Measurements from ENCODE around the gene EFNA4. TPM values are rescaled to one million over a fixed set of nuclear protein-coding genes. Genes with fewer than 3 reads are reported as not detected.
A peak's percentile ranks its signal among the peaks of the same experiment; 100 is the strongest.

EFNA4 gene
- total and polyA plus RNA-seq, 4 donors = 1.8 to 4.7 (median 3.3) TPM

DNA sequence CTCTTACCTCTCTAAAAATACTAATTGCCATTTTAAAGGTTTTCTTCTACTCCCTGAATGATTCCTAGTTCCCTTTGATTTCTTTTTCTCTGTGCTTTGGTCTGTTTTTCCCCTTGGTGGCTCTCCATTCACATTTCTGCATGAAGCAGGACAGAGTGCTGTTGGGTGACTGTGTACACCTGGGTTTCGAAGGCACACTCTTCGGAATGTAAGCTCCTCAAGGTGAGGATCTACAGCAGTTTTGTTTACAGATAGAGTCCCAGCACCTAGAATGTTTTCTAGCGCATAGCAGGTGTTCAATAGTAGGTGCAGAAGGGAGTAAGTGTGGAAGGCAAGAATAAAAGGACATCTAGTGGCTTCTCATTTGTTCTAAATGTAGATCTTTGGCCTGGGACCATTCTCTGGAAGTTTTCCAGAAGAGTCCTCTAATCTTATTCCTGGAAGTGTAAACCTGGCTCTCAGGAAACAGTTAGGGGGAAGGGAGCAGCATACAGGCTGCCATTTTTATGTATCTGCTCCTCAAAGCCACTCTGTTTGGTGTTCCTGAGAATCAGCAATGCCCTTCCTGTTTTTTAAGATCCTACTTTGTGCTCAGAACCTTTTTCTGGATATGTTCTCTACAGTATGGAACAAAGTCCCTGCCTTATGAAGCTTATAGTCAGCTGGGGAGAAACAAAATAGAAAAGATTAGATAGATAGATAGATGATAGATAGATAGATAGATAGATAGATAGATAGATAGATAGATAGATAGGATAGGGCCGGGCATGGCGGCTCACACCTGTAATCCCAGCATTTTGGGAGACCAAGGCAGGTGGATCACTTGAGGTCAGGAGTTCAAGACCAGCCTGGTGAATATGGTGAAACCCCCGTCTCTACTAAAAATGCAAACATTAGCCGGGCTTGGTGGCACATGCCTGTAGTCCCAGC lies 41.3 kb downstream of the EFNA4 start:
- Histone ChIP-seq H3K4me3 (ENCODE audit: low read depth in 1 of 3, low read length in 3 of 3) (no peak overlapping the region), H3K27me3 (ENCODE audit: control insufficient read depth in 4 of 4, insufficient read depth in 4 of 4, low read length in 3 of 4) (no peaks in the 10 kb centered on the region), H3K9me3 (ENCODE audit: control insufficient read depth in 4 of 4, low read length in 3 of 4) (no peaks in the 10 kb centered on the region), H3K36me3 (ENCODE audit: control insufficient read depth in 4 of 4, insufficient read depth in 3 of 4, low read depth in 1 of 4, low read length in 3 of 4) (no peaks in the 10 kb centered on the region), H3K27ac (ENCODE audit: low read depth in 1 of 2, low read length in 2 of 2) (peak overlapping the region; percentile 95 to 100), H3K9ac (ENCODE audit: low read depth in 1 of 2, low read length in 2 of 2) (peak overlapping the region in 1 of 2 donors; percentile 26), H3K4me1 (ENCODE audit: control insufficient read depth in 4 of 4, insufficient read depth in 4 of 4, low read length in 3 of 4) (peaks cover 3 to 46% (median 15%) of the 10 kb centered on the region in 4 donors)
- DNase-seq (ENCODE audit: low spot score) = no peak
- TF ChIP-seq HNF4A (conservative IDR thresholded peaks at IDR 0.05) (peak in 1 of 2 donors; percentile 11), NR2F2 (IDR thresholded peaks at IDR 0.05) (peak; percentile 7), MAX (IDR thresholded peaks at IDR 0.05) (no peak)
- 57% methylated on average over 7 of the region's 7 CpGs for WGBS

DNA sequence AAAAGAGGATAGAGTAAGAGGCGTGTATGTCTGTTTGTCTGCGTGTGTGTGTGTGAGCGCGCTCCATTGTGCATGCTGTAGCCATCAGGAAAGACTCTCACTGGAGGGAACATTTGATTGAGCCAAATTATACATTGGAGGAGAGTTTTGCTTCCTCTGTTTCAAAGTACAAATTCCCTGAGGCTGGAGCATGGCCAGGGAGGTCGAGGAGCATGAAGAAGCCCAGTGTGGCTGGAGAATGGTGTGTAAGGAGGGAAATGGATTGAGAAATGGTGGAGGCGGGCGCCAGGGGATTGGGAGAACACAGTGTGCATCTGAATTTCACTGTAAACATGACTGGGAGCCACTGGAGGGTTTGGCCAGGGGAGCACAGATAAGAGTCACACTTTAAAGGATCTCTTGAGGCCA lies 42.1 kb downstream of the EFNA4 start:
- no peaks in the 10 kb centered on the region for H3K9me3 ChIP-seq (ENCODE audit: control insufficient read depth in 4 of 4, low read length in 3 of 4)
- no peaks in the 10 kb centered on the region for H3K36me3 ChIP-seq (ENCODE audit: control insufficient read depth in 4 of 4, insufficient read depth in 3 of 4, low read depth in 1 of 4, low read length in 3 of 4)
- no peak overlapping the region for H3K4me3 ChIP-seq (ENCODE audit: low read depth in 1 of 3, low read length in 3 of 3)
- no peaks in the 10 kb centered on the region for H3K27me3 ChIP-seq (ENCODE audit: control insufficient read depth in 4 of 4, insufficient read depth in 4 of 4, low read length in 3 of 4)
- peak; percentile 94 to 96 for TF ChIP-seq HNF4A (conservative IDR thresholded peaks at IDR 0.05)
- TF ChIP-seq HNF4G (IDR thresholded peaks at IDR 0.05) = peak; percentile 83
- peak in 1 of 2 donors; percentile 47 for TF ChIP-seq GABPA (IDR thresholded peaks at IDR 0.05 in 1 of 2, conservative IDR thresholded peaks at IDR 0.05 in 1 of 2)
- TF ChIP-seq NR2F2 (IDR thresholded peaks at IDR 0.05) = peak; percentile 30
- TF ChIP-seq, protein P1, sequence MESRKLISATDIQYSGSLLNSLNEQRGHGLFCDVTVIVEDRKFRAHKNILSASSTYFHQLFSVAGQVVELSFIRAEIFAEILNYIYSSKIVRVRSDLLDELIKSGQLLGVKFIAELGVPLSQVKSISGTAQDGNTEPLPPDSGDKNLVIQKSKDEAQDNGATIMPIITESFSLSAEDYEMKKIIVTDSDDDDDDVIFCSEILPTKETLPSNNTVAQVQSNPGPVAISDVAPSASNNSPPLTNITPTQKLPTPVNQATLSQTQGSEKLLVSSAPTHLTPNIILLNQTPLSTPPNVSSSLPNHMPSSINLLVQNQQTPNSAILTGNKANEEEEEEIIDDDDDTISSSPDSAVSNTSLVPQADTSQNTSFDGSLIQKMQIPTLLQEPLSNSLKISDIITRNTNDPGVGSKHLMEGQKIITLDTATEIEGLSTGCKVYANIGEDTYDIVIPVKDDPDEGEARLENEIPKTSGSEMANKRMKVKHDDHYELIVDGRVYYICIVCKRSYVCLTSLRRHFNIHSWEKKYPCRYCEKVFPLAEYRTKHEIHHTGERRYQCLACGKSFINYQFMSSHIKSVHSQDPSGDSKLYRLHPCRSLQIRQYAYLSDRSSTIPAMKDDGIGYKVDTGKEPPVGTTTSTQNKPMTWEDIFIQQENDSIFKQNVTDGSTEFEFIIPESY (IDR thresholded peaks at IDR 0.05) = peak; percentile 89
- TF ChIP-seq, protein P2, sequence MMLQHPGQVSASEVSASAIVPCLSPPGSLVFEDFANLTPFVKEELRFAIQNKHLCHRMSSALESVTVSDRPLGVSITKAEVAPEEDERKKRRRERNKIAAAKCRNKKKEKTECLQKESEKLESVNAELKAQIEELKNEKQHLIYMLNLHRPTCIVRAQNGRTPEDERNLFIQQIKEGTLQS (IDR thresholded peaks at IDR 0.05) = no peak
- TF ChIP-seq FOXA2 (IDR thresholded peaks at IDR 0.05) = peak; percentile 67
- TF ChIP-seq YY1 (IDR thresholded peaks at IDR 0.05) = peak; percentile 93
- peak; percentile 63 to 87 for TF ChIP-seq JUND (IDR thresholded peaks at IDR 0.05)
- TF ChIP-seq MAX (IDR thresholded peaks at IDR 0.05) = peak; percentile 85
- peak; percentile 89 to 95 for TF ChIP-seq RXRA (IDR thresholded peaks at IDR 0.05)
- TF ChIP-seq CTCF (IDR thresholded peaks at IDR 0.05; ENCODE audit: low read depth, low read length, missing input control) = no peak
- TF ChIP-seq EGR1 (IDR thresholded peaks at IDR 0.05; ENCODE audit: low read depth in 2 of 2) = peak in 1 of 2 donors; percentile 68
- TF ChIP-seq REST (IDR thresholded peaks at IDR 0.05) = peak; percentile 83
- peak; percentile 80 for TF ChIP-seq TAF1 (conservative IDR thresholded peaks at IDR 0.05)
- TF ChIP-seq SP1 (IDR thresholded peaks at IDR 0.05) = peak; percentile 98
- peak; percentile 38 to 50 for TF ChIP-seq RAD21 (IDR thresholded peaks at IDR 0.05)
- peak; percentile 47 for TF ChIP-seq FOXA1 (IDR thresholded peaks at IDR 0.05)
- no peak overlapping the region for H3K9ac ChIP-seq (ENCODE audit: low read depth in 1 of 2, low read length in 2 of 2)
- peaks cover 3 to 46% (median 15%) of the 10 kb centered on the region in 4 donors for H3K4me1 ChIP-seq (ENCODE audit: control insufficient read depth in 4 of 4, insufficient read depth in 4 of 4, low read length in 3 of 4)
- H3K27ac ChIP-seq (ENCODE audit: low read depth in 1 of 2, low read length in 2 of 2) = peak overlapping the region; percentile 95 to 100
- WGBS = 22% methylated on average over 7 of the region's 7 CpGs
- no peak for DNase-seq (ENCODE audit: low spot score)

All from liver (tissue), 9 donors.